Measurements from ENCODE around the gene NOX1.

NOX1 gene

GRCh38 chrX:100874325-100874724 is at the start of gene NOX1:
Gene NOX1 (minus strand): TSS chrX:100874359. CDS start chrX:100874139, 220 bp downstream.
- DNase-seq = no peak

GRCh38 chrX:100915562-100915961 is 41.4 kb upstream of the NOX1 start:
- no peak for DNase-seq

GRCh38 chrX:100913111-100913510 is 39.0 kb upstream of the NOX1 start:
- no peak for DNase-seq

GRCh38 chrX:100911731-100912130 is 37.6 kb upstream of the NOX1 start:
- no peak for DNase-seq

- DNase-seq = no peak
Measured at GRCh38 chrX:100905620-100906019, 31.5 kb upstream of the NOX1 start.

- no peak for DNase-seq
Measured at GRCh38 chrX:100904433-100904832, 30.3 kb upstream of the NOX1 start.

GRCh38 chrX:100895365-100896075 is 21.4 kb upstream of the NOX1 start:
- peak; percentile 8 for DNase-seq

- no peak for DNase-seq
Measured at GRCh38 chrX:100883654-100884053, 9.5 kb upstream of the NOX1 start.

- no peak for DNase-seq
Measured at GRCh38 chrX:100880368-100880767, 6.2 kb upstream of the NOX1 start.

GRCh38 chrX:100871594-100872560 is 2.3 kb downstream of the NOX1 start:
- DNase-seq = no peak

GRCh38 chrX:100870527-100870926 is 3.6 kb downstream of the NOX1 start:
- no peak for DNase-seq

- no peak for DNase-seq
Measured at GRCh38 chrX:100868273-100868672, 5.9 kb downstream of the NOX1 start.

- DNase-seq = no peak
Measured at GRCh38 chrX:100864657-100865391, 9.3 kb downstream of the NOX1 start.

- DNase-seq = no peak
Measured at GRCh38 chrX:100863326-100863864, 10.8 kb downstream of the NOX1 start.

GRCh38 chrX:100852810-100853209 is 21.3 kb downstream of the NOX1 start:
- DNase-seq = no peak

GRCh38 chrX:100850317-100850716 is 23.8 kb downstream of the NOX1 start:
- DNase-seq = no peak

GRCh38 chrX:100831219-100831946 is 42.8 kb downstream of the NOX1 start:
- DNase-seq = no peak

GRCh38 chrX:100830547-100830946 is 43.6 kb downstream of the NOX1 start:
- no peak for DNase-seq

GRCh38 chrX:100830143-100830542 is 44.0 kb downstream of the NOX1 start:
- no peak for DNase-seq

- DNase-seq = no peak
Measured at GRCh38 chrX:100829730-100830129, 44.4 kb downstream of the NOX1 start.

GRCh38 chrX:100819837-100820666 is 54.1 kb downstream of the NOX1 start, which contains the start of gene CSTF2:
Gene CSTF2 (plus strand): TSS chrX:100820391. CDS start chrX:100820417, 26 bp downstream.
- peak; percentile 72 for DNase-seq

All from GDM1 (cell line).